Keratinocyte (primary cell): ENCODE results near the gene HEXIM1. TPM values are rescaled to one million over a fixed set of nuclear protein-coding genes. Genes with fewer than 3 reads are reported as not detected.
A peak's percentile ranks its signal among the peaks of the same experiment; 100 is the strongest.

Experiments
- DNase-seq: peaks from one replicate; pipeline ENCODE4 v3.0.0-alpha.2; 2011; ENCODE audit warnings: low read depth, missing footprints, low spot score
- FAIRE-seq: peaks from 2 replicates; lab custom pipeline; 2011; peaks lifted over from hg19 to GRCh38; lab: Jason Lieb, UNC
- H2AFZ ChIP-seq: 2 replicates; pipeline ENCODE4 v1.6.0; 2012; ENCODE audit warnings: low read length, control low read depth, inconsistent platforms; ENCODE audit not compliant: control insufficient read depth
- H3K27ac ChIP-seq: 2 replicates; pipeline ENCODE4 v1.5.1; 2011; ENCODE audit warnings: low read length; ENCODE audit not compliant: control insufficient read depth, insufficient read depth
- H3K27me3 ChIP-seq: 3 replicates; pipeline ENCODE4 v1.6.0; 2011; ENCODE audit warnings: low read length; ENCODE audit not compliant: control insufficient read depth, insufficient read depth; ENCODE audit errors: extremely low read depth
- H3K36me3 ChIP-seq, 2 experiments: 2 replicates in 1 of 2; 3 replicates in 1 of 2; pipeline ENCODE4 v1.5.1; 2011; ENCODE audit warnings: low read length in 2 of 2, mild to moderate bottlenecking in 1 of 2; ENCODE audit not compliant: control insufficient read depth in 2 of 2, insufficient read depth in 2 of 2; ENCODE audit errors: extremely low read depth in 1 of 2
- H3K4me1 ChIP-seq: 3 replicates; pipeline ENCODE4 v1.5.1; 2011; ENCODE audit warnings: low read length; ENCODE audit not compliant: control insufficient read depth, insufficient read depth; ENCODE audit errors: extremely low read depth
- H3K4me2 ChIP-seq: 3 replicates; pipeline ENCODE4 v1.6.0; 2011; ENCODE audit warnings: low read depth, low read length; ENCODE audit not compliant: control insufficient read depth, insufficient read depth; ENCODE audit errors: extremely low read depth
- H3K4me3 ChIP-seq, 3 experiments: fragments of 200-600 bp in 1 of 3; sonication (generic) in 1 of 3; 2 replicates in 2 of 3; 3 replicates in 1 of 3; pipeline ENCODE4 v1.5.1; 2011 to 2016; ENCODE audit warnings: low read length in 3 of 3, mild to moderate bottlenecking in 3 of 3, control low read depth in 2 of 3, inconsistent platforms in 1 of 3, low read depth in 1 of 3, mixed read lengths in 1 of 3, mixed run types in 1 of 3, moderate library complexity in 1 of 3; ENCODE audit not compliant: control insufficient read depth in 2 of 3, insufficient read depth in 2 of 3; ENCODE audit errors: extremely low read depth in 1 of 3
- H3K79me2 ChIP-seq: 2 replicates; pipeline ENCODE4 v1.6.0; 2012; ENCODE audit warnings: low read length; ENCODE audit not compliant: control insufficient read depth, insufficient read depth
- H3K9ac ChIP-seq: 3 replicates; pipeline ENCODE4 v1.6.0; 2011; ENCODE audit warnings: low read length; ENCODE audit not compliant: control insufficient read depth, insufficient read depth; ENCODE audit errors: extremely low read depth
- H3K9me1 ChIP-seq: 3 replicates; pipeline ENCODE4 v1.6.0; 2011; ENCODE audit warnings: low read length; ENCODE audit not compliant: control insufficient read depth, insufficient read depth; ENCODE audit errors: extremely low read depth
- H3K9me3 ChIP-seq: 2 replicates; pipeline ENCODE4 v1.5.1; 2012; ENCODE audit warnings: low read depth, low read length; ENCODE audit not compliant: control insufficient read depth
- H4K20me1 ChIP-seq: 3 replicates; pipeline ENCODE4 v1.6.0; 2011; ENCODE audit warnings: low read length; ENCODE audit not compliant: control insufficient read depth, insufficient read depth; ENCODE audit errors: extremely low read depth
- CTCF ChIP-seq, 3 experiments: IDR thresholded peaks in 1 of 3; conservative IDR thresholded peaks in 1 of 3; optimal IDR thresholded peaks in 1 of 3; 2 replicates in 2 of 3; 3 replicates in 1 of 3; pipeline versions ENCODE3 to v1.5.1; 2011; ENCODE audit warnings: low read length in 3 of 3, mild to moderate bottlenecking in 3 of 3, moderate library complexity in 2 of 3, control low read depth in 1 of 3, inconsistent platforms in 1 of 3; ENCODE audit not compliant: insufficient read depth in 2 of 3; ENCODE audit errors: extremely low read depth in 1 of 3
- EZH2 ChIP-seq: IDR thresholded peaks from one replicate; pipeline ENCODE4 v1.6.1; 2012; ENCODE audit warnings: inconsistent platforms, mild to moderate bottlenecking, low read length, moderate library complexity
- dilution Hi-C: fragments of 300-500 bp; cut with MboI; formaldehyde crosslinking; loops from one replicate; pipeline ENCODE4 v1.7.0; 2020; ENCODE audit warnings: low sequenced_read_pairs; ENCODE audit not compliant: extremely low pct_ligation_motif_present
- polyA plus RNA-seq, 5 experiments: library from polyadenylated mRNA; depleted of rRNA in 3 of 5; stranded (reverse) in 3 of 5; stranded (forward) in 1 of 5; unstranded in 1 of 5; fragments of >200 nt; gene quantifications; 1 replicate in 1 of 5; 2 replicates in 3 of 5; 3 replicates in 1 of 5; pipeline versions ENCODE4 v1.2.1 to v1.2.3, GENCODE V29; 2011 to 2012; ENCODE audit warnings: missing spikeins in 2 of 5, low read depth in 1 of 5, low replicate concordance in 1 of 5

Gene HEXIM1
- polyA plus RNA-seq, 1 donor (not counting 4 experiments of a cell fraction or from before 2014, with no cell fraction given), result 19.9 TPM

GRCh38 chr17:45127548-45128300 lies 20.6 kb upstream of the HEXIM1 start:
- dilution Hi-C loops, result no loop called here
- TF ChIP-seq CTCF (optimal IDR thresholded peaks at IDR 0.05 in 1 of 3, IDR thresholded peaks at IDR 0.05 in 1 of 3, conservative IDR thresholded peaks at IDR 0.05 in 1 of 3; ENCODE audit: extremely low read depth in 1 of 3, insufficient read depth in 2 of 3, low read length in 3 of 3) (no peak), EZH2 (no peak)
- DNase-seq, result no peak

GRCh38 chr17:45128331-45128730 lies 19.9 kb upstream of the HEXIM1 start:
- H3K9ac ChIP-seq, result peak overlapping the region; percentile 55
- H3K4me2 ChIP-seq, result peak overlapping the region; percentile 70
- peaks cover 0 to 4% of the 10 kb centered on the region in 2 experiments for H3K36me3 ChIP-seq
- H3K27me3 ChIP-seq, result no peaks in the 10 kb centered on the region
- FAIRE-seq (no peak), DNase-seq (no peak)
- no peaks in the 10 kb centered on the region for H3K9me1 ChIP-seq
- peaks cover 62% of the 10 kb centered on the region for H3K79me2 ChIP-seq
- H3K4me3 ChIP-seq, result no peak overlapping the region
- peak overlapping the region; percentile 70 for H3K27ac ChIP-seq
- no peaks in the 10 kb centered on the region for H4K20me1 ChIP-seq
- TF ChIP-seq EZH2 (no peak), CTCF (optimal IDR thresholded peaks at IDR 0.05 in 1 of 3, IDR thresholded peaks at IDR 0.05 in 1 of 3, conservative IDR thresholded peaks at IDR 0.05 in 1 of 3; ENCODE audit: extremely low read depth in 1 of 3, insufficient read depth in 2 of 3, low read length in 3 of 3) (no peak)
- H2AFZ ChIP-seq, result no peak overlapping the region
- peaks cover 61% of the 10 kb centered on the region for H3K4me1 ChIP-seq
- H3K9me3 ChIP-seq, result no peaks in the 10 kb centered on the region
- dilution Hi-C loops, result no loop called here

More at GRCh38 chr17:45127548-45128300, 20.6 kb upstream of the HEXIM1 start:
- FAIRE-seq, result peak; percentile 88
- no peaks in the 10 kb centered on the region for H3K9me1 ChIP-seq
- peak overlapping the region; percentile 67 for H2AFZ ChIP-seq
- H3K36me3 ChIP-seq, result peaks cover 0 to 4% of the 10 kb centered on the region in 2 experiments
- no peaks in the 10 kb centered on the region for H3K27me3 ChIP-seq
- peaks cover 66% of the 10 kb centered on the region for H3K79me2 ChIP-seq
- H3K9me3 ChIP-seq, result no peaks in the 10 kb centered on the region
- H3K4me3 ChIP-seq, result peak overlapping the region in 2 of 3 experiments; percentile 15 to 42
- H3K4me1 ChIP-seq, result peaks cover 63% of the 10 kb centered on the region
- peak overlapping the region; percentile 70 for H3K27ac ChIP-seq
- H3K4me2 ChIP-seq, result peak overlapping the region; percentile 70
- H4K20me1 ChIP-seq, result no peaks in the 10 kb centered on the region
- H3K9ac ChIP-seq, result peak overlapping the region; percentile 55
